Measurements from ENCODE around the gene ZNF594.
"Not testable (repeated sequence)": the region's sequence is repeated elsewhere in the genome, so short reads cannot be mapped to it uniquely, and the experiment has no call there.

The ZNF594 gene

DNA sequence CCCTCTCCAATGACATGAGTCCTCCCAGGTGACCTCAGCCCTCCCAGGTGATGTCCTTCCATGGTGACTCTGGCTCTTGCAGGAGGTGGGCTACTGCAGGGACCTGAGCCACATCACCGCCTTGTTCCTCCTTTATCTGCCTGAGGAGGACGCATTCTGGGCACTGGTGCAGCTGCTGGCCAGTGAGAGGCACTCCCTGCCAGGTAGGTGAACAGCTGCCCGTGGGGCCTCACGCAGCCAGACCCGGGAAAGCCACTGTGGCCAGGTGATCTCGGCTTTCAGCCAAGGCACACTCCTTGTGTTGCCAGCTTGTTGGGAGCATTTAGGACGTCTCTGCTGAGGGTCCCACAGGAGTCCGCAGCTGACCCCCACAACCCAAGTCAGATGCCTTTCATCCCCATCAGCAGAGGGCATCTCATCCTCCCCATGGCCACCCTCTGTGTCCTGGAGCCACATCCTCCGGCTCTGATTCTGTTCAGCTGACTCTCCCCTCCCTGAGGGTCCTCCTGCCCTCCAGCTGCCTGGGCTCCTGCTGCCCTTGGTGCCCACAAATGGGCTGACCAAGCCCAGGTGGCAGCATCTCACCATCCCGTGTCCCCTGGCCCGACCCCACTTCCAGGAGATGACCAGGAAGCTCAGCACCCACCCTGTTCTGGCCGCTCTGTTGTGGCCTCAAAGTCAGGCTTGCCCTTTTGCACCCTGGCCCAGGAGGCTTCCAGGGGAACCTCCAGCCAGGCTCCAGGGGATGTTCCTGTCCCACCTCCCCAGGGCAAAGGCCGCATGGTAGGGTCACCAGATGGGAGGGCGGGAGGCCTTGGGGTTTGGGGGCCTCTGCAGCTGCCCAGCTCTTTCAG is 55.7 kb downstream of the ZNF594 start:
- DNase-seq, result no peak

DNA sequence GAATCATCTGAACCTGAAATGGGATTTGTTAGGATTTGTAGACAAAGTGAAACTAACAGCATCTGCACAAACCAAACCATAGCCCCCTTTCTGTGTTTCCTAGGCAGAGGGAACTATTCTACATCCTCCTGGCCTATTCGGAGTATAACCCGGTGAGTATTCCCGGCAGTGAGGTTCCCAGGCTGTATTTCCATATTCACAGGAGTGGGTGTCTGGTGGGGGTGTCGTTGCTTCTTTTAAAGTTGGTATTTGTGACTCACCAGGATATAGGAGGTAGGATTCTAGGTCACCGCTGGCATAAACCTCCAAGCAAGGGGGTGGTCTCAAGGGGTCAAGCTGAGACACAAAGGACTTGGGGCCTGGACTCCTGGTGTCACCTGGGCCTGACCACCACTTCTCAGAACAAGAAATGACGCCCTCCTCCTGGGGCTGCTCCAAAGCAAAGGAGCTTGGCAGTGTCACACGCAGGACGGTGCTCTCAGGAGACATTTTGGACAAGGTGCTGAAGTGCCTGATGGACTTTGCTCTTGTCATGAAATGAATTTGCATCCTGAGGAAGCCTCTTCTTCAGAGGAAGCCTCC is 56.4 kb downstream of the ZNF594 start:
- not testable (repeated sequence) for DNase-seq

DNA sequence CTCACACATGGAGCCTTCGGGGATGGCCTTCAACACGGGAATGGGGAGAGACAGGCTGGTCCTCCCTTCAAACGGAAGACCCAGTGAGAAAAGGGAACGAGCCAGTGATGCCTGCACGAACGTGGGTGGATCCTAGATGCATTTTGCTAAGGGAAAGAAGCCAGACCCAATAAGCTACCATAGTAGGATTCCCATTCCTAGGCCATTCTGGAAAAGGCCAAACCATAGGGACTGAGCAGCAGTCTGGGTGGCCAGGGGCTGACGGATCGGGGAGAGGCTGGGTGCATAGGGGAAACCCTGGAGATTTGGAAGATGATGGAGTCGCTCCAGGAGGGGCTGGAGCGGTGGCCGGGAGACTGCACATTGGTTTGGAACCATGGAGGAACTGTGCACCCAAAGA is 57.1 kb downstream of the ZNF594 start:
- not testable (repeated sequence) for DNase-seq

DNA sequence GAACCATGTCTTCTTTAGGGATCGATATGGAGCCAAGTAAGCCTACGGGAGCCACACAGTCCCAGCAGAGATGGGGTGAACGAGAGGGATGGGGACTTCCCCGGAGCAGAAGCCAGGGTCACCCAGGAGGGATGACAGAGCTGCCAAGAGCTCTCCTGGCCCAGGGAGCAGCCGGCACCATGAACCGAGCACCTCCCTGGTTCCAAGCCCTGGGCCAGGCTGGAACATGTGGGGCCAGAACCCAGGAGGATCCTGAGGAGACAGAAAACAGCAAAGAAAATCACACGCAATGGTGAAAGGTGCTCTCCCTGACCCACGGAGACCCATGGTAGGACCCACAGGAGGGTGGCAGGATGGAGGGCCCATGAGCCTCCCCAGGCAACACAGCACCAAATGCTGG is 57.7 kb downstream of the ZNF594 start:
- not testable (repeated sequence) for DNase-seq

DNA sequence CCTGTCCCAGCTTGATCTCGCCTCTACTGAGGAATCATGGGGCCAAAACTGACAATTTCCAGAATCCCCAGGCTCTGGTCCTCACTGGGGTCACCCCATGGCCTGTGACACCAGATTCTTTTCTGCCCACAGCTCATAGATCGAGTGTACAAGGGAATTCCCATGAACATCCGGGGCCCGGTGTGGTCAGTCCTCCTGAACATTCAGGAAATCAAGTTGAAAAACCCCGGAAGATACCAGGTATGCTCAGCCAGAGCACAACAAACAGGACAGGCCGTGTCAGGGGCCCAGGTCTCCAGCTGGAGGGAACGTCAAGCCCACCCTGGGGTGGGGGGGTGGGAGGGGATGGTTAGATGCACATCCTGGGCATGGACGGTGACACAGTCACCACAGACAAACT is 58.4 kb downstream of the ZNF594 start:
- DNase-seq, result no peak

DNA sequence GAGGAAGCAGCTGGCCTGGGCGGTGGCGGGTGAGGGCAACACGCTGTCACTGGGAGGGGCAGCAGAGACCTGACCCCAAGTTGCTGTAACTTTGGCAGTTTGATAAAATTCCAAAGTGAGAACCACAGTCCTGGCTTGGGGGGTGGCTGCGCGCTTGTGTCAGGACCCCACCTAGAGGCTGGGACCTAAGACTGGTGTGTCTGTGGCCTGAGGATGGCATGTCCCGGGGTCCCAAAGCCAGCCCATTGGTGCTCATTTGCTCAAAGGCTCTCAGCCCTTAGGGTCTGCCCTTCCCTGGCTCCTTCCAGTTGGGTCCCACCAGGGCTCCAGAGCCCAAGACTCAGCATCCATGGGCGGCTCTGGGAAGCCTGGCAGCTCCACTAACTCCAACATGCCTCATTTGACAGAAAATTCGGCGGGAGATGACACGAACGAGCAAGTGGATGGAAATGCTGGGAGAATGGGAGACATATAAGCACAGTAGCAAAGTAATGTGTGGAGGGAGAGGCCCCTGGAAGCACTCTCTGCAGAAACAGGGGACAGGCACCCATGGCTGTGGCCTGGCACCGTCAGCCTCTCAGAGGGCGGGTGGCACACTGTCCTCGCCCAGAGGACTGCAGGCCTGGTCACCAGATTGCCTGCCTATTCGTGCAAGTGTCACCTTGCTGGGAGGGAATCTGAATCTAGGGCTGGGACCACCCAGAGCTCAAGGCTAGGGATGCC is 59.0 kb downstream of the ZNF594 start:
- not testable (repeated sequence) for DNase-seq

DNA sequence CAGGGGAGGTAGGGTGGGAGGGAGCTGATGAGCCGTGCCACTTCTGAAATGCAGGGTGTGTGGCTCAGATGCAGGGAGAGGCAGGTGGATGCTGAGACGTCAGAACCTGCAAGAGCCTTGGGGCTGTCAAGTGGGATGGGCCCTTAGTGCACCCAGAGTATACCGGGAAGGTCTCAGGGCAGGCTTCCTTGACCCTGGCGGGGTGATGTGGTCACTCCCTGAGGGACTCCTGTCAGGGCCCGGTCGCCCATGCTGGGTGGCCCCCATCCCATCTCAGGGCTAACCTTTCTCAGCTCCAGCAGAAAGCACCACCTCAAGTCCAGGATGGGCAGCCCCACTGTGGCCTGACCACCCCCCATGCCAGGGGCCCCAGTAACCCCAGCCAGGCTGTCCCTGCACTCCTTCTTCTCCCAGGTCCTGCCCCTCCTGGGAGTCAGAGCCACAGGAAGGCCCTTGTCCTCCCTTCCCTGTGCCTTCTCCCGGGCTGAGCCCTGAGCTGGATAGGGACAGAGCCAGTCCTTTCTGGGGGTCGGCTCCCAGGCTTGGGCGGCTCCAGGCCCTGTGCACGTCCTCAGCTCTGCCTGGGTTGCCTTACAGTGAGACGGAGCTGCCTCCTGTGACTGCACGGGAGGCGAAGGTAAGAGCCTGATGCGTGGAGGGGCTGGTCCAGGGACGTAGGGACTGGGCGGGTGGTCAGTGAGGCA is 59.7 kb downstream of the ZNF594 start:
- not testable (repeated sequence) for DNase-seq

DNA sequence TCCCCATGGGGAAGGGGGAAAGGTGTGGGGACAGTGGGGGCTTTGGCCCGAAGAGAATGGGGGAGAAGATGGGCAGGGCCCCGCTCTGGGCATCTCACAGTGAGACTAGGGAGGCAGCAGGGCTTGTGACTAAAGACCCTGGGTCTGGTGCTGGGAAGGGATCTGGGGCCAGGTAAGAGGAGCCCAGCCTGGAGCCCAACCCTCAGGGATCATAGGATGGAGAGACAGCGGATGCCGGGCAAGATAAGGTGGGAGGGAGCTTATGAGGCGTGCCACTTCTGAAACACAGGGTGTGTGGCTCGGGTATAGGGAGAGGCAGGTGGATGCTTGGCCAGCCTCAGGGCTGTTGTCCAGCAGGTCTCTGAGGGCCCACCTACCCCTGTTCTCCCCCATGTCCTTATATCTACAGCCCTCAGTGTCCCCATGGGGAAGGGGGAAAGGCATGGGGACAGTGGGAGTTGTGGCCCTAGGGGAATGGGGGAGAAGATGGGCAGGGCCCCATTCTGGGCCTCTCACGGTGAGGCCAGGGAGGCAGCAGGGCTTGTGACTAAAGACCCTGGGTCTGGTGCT is 60.4 kb downstream of the ZNF594 start:
- DNase-seq, result no peak

DNA sequence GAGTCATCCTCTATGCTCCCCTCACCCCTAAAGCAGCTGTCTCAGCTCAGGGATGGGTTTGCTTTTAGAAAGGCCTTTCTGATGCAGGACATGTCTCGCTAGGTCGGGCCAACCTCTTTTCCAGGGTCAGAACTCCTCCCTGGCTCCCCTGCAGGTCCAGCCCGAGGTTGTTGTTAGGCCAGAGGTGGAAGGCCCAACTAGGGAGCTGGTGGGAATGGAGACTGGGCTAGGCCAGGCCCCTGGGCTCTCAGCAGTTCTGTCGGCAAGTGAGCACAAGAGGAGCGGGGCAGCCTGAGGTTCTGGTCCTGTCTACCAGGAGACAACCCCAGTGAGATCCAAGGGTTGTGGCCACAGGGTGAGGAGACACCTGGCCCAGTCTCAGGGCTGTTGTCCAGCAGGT is 61.0 kb downstream of the ZNF594 start:
- not testable (repeated sequence) for DNase-seq

DNA sequence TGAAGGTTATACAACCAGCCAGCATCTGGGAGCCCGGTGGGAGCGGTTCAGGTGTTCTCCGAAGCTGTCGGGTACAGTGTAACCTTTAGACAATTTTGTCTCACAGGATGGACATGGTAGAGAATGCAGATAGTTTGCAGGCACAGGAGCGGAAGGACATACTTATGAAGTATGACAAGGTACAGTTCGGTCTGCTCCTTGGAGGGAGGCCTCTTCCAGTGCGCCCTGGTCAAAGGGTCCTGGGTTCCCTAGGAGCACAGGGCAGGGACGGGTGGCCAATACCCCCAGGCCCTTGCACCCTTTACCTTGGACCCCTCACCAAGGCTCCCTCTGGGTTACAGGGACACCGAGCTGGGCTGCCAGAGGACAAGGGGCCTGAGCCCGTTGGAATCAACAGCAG is 61.4 kb downstream of the ZNF594 start:
- DNase-seq, result not testable (repeated sequence)

DNA sequence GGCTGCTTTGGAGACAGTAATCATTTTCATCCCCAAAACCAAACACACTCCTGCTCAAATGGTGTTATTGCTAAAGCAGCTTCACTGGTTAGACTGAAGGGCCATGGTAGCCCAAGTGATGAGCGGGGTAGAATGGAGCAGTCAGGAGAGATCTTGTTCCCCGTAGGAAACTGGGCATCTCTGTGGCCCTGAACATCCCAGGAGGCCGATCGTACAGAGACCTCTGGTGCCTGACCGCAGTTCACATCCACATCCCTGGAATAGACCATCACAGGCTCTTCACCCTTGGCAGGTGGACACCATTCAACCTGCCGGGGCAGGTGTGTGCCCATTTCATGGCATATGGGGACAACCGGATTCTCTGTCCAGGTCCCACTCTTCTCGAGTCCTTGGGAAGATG is 61.9 kb downstream of the ZNF594 start:
- DNase-seq, result not testable (repeated sequence)
